Activated CD4-positive, alpha-beta T cell treated with anti-CD3 and anti-CD28 coated beads for 1 hour (primary cell): ENCODE data around the gene CABP1.
A peak's percentile ranks its signal among the peaks of the same experiment; 100 is the strongest.

Experiments
- DNase-seq: peaks from one replicate; pipeline ENCODE4 v3.0.0-alpha.2; 2020

Gene CABP1

GRCh38 chr12:120698665-120699064, 58.2 kb downstream of the CABP1 start:
- DNase-seq: no peak

GRCh38 chr12:120699553-120699952, 59.1 kb downstream of the CABP1 start:
- no peak for DNase-seq

- DNase-seq: no peak
These were observed 60.5 kb downstream of the CABP1 start for GRCh38 chr12:120700886-120701285.

- DNase-seq: no peak
These were observed 62.2 kb downstream of the CABP1 start for GRCh38 chr12:120702637-120703036.

GRCh38 chr12:120703311-120703942, 63.0 kb downstream of the CABP1 start:
- DNase-seq: no peak

- DNase-seq: no peak
These were observed 65.2 kb downstream of the CABP1 start for GRCh38 chr12:120705618-120706017.

GRCh38 chr12:120706029-120706428, 65.6 kb downstream of the CABP1 start:
- no peak for DNase-seq

- no peak for DNase-seq
These were observed 68.2 kb downstream of the CABP1 start for GRCh38 chr12:120708651-120709050.

- peak; percentile 67 for DNase-seq
These were observed 69.8 kb downstream of the CABP1 start, which contains the start of gene UNC119B for GRCh38 chr12:120710031-120710804. UNC119B (plus strand) TSS chr12:120710458; CDS start chr12:120710475, 17 bp downstream.

GRCh38 chr12:120710805-120711296, 70.4 kb downstream of the CABP1 start:
- DNase-seq: no peak

GRCh38 chr12:120711411-120711810, 71.0 kb downstream of the CABP1 start:
- DNase-seq: no peak

- no peak for DNase-seq
These were observed 72.2 kb downstream of the CABP1 start for GRCh38 chr12:120712610-120713009.

GRCh38 chr12:120713861-120714482, 73.5 kb downstream of the CABP1 start:
- peak; percentile 51 for DNase-seq
